ENCODE data around the gene CDC20B.

CDC20B gene

GRCh38 chr5:55143624-55144023 is 29.4 kb downstream of the CDC20B start:
- FAIRE-seq (no peak), DNase-seq (ENCODE audit: insufficient read length, low spot score) (no peak)
- TF ChIP-seq CTCF (IDR thresholded peaks at IDR 0.05; ENCODE audit: insufficient read depth, missing control alignments): no peak

- DNase-seq (ENCODE audit: insufficient read length, low spot score) (no peak), FAIRE-seq (no peak)
- TF ChIP-seq CTCF (IDR thresholded peaks at IDR 0.05; ENCODE audit: insufficient read depth, missing control alignments): no peak
Measured at GRCh38 chr5:55141945-55142690, 30.9 kb downstream of the CDC20B start.

- no peak for TF ChIP-seq CTCF (IDR thresholded peaks at IDR 0.05; ENCODE audit: insufficient read depth, missing control alignments)
- DNase-seq (ENCODE audit: insufficient read length, low spot score): no peak
- FAIRE-seq: no peak
Measured at GRCh38 chr5:55140908-55141665, 31.9 kb downstream of the CDC20B start.

- FAIRE-seq: no peak
- DNase-seq (ENCODE audit: insufficient read length, low spot score): no peak
- no peak for TF ChIP-seq CTCF (IDR thresholded peaks at IDR 0.05; ENCODE audit: insufficient read depth, missing control alignments)
Measured at GRCh38 chr5:55136521-55136920, 36.5 kb downstream of the CDC20B start.

GRCh38 chr5:55134053-55134722 is 38.8 kb downstream of the CDC20B start:
- DNase-seq (ENCODE audit: insufficient read length, low spot score) (no peak), FAIRE-seq (no peak)
- no peak for TF ChIP-seq CTCF (IDR thresholded peaks at IDR 0.05; ENCODE audit: insufficient read depth, missing control alignments)

- no peak for DNase-seq (ENCODE audit: insufficient read length, low spot score)
- no peak for FAIRE-seq
- TF ChIP-seq CTCF (IDR thresholded peaks at IDR 0.05; ENCODE audit: insufficient read depth, missing control alignments): no peak
Measured at GRCh38 chr5:55123365-55123764, 49.6 kb downstream of the CDC20B start.
